Eye (tissue), 1 donor: ENCODE measurements around the gene SLC4A3.

Source experiments
- DNase-seq: peaks from one replicate; pipeline ENCODE4 v3.0.0-alpha.2; 2015

SLC4A3 gene

GRCh38 chr2:219634171-219634940 lies 6.9 kb downstream of the SLC4A3 start:
- no peak for DNase-seq

DNA sequence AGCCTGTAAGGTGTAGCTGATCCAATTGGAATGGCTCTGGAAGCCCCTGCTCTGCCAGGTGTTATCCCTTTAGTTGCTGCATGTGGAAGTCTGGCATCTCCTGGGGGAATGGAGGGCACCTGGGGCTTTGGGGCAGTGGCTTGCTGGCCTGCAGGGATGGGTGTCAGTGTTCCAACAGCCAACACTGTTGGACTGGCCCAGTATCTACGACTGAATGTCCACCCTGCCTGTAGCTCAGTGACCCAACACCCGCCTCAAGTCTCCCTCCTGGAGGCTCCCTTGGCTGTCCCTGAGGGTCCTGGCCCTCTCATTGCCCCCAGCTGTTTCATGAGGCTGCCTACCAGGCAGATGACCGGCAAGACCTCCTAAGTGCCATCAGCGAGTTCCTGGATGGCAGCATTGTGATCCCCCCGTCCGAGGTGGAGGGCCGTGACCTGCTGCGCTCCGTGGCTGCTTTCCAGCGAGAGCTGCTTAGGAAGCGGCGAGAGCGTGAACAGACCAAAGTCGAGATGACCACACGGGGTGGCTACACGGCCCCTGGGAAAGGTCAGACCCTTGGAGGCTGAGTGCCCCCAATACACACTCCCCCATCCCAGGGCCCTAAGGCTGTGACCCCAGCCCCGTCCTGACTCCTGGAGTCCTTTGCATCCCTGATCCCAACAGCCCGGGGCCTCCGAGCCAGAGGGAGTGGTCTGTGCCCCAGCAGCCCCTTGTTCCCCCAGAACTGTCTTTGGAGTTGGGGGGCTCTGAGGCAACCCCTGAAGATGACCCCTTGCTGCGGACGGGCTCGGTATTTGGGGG lies 7.7 kb downstream of the SLC4A3 start:
- no peak for DNase-seq

DNA sequence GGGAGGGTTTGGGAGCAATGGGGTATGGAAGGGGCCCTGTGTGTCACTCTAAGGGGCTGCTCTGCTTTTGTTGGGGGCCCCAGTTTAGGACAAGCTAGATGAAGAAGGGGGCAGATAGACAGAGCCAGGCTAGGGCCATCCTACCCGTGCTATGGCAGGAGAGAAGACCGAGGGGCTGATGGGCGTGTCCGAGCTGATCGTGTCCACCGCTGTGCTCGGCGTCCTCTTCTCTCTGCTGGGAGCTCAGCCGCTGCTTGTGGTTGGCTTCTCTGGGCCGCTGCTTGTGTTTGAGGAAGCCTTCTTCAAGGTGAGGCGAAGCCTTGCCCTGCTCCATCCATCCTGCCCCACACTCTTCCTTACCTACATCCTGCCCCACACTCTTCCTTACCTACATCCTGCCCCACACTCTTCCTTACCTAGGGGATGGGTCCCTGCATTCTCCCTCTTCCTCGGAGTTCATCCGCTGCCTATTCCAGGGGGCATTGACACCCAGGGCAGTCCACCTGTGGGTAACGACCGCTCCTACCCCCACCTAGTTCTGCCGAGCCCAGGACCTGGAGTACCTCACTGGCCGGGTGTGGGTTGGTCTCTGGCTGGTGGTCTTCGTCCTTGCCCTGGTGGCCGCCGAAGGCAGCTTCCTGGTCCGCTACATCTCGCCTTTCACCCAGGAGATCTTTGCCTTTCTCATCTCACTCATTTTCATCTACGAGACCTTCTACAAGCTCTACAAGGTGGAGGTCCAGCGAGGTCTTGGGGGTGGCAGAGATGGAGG lies 8.9 kb downstream of the SLC4A3 start:
- DNase-seq = no peak

DNA sequence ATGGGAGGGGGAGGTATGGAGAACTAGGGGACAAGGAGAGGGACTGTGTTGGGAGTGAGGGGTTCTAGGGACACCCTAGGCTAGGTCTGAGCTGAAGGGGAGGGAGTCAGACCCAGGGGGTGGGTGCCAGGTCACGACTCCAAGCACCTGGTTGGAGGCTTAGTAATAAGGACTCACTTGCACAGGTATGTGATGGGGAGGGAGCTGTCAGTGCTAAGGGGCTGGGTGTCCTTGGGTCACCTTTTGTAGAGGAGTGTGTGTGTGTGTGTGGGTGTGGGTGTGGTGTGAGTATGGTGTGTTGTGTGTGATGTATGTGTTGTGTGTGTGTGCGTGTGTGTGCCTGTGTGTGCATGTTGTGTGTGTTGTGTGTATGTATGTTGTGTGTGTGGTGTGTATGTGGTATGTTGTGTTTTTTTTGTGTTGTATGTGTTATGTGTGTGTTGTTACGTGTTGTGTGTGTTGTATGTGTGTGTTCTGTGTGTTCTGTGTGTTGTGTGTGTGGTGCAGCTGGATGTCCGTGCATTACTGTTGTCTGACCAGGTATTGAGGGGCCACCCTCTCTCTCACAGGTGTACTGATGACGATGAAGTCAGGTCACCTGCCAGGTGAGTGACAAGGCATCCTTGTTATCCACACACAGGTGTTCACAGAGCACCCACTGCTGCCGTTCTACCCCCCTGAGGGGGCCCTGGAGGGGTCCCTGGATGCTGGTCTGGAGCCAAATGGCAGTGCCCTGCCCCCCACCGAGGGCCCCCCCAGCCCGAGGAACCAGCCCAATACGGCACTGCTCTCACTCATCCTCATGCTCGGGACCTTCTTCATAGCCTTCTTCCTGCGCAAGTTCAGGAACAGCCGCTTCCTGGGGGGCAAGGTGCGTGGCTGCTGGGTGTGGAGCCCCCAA lies 9.8 kb downstream of the SLC4A3 start:
- no peak for DNase-seq

DNA sequence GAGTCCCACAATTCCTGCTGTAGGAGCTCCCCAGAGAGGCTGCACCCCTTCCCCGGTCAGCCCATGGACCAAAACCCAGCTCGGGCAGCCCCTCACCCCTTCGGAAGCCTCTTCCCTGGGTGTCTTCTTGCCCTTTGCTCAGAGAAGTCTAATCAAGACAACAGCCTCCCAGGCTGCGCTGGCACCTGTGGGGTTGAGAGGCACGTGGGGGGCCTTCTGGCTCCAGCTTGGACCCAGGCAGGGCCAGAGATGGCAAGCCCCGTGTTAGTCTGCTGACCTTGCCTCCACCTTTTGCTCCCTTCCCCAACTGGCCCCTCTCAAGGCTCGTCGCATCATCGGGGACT lies 10.4 kb downstream of the SLC4A3 start:
- DNase-seq = no peak

DNA sequence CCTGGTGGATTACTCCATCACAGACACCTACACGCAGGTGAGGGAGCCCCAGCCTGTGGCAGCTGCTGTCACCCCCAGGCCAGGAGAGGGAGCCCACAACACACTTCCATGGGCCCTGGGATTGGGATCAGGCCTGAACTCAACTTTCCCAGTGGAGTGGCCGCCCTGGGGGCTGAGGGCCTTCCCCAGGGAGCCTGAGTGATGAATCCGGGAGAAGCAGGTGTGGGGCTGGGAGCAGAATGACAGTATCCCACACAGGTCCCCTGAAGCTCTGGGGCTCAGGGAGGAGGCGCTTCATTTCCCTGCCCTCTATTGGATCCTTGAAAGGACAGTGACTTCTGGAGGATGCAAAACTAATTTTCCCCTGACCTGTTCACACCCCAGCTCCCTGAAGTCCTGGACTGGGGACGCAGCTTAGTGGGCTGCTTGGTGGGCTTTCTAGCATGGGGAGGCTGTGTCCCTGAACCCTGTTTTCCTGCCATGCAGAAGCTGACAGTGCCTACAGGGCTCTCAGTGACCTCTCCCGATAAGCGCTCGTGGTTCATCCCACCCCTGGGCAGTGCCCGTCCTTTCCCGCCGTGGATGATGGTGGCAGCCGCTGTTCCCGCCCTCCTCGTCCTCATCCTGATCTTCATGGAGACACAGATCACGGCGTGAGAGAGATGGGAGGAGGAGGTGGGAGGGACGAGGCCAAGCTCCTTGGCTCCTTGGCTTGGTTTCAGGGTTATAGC lies 11.0 kb downstream of the SLC4A3 start:
- no peak for DNase-seq

- no peak for DNase-seq
Measured at GRCh38 chr2:219638948-219639755, 11.7 kb downstream of the SLC4A3 start.

DNA sequence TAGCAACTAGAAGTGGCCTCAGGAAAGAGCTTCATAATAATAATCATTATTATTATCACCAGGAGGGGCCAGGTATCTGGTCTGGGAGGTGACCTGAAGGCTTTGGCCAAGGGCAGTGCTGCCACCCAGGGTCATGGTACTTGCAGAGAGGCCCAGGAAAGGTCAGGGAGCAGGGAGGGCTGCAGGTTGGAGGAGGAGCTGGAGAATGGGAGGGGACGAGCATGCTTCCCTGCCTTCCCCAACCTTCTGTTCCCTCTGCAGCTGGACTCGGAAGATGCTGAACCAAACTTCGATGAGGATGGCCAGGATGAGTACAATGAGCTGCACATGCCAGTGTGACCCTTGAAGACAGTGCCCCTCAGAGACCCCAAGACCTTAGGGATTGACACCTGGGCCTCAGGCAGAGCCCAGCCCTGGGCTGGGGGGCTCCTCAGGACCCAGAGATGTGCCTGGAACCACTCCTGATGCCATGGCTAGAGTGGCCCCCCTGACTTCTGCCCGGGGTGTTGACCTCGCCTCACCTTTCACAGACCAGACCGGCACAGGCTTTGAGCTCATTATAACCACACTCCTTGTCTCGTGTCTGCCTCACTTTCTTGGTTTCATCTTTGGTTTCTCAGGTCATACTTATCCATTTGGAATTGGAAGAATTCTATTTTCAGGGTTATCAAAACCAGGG lies 14.1 kb downstream of the SLC4A3 start:
- DNase-seq = no peak

- no peak for DNase-seq
Measured at GRCh38 chr2:219642069-219642454, 14.6 kb downstream of the SLC4A3 start.

- peak; percentile 97 for DNase-seq
Measured at GRCh38 chr2:219642465-219643083, 15.1 kb downstream of the SLC4A3 start.

DNA sequence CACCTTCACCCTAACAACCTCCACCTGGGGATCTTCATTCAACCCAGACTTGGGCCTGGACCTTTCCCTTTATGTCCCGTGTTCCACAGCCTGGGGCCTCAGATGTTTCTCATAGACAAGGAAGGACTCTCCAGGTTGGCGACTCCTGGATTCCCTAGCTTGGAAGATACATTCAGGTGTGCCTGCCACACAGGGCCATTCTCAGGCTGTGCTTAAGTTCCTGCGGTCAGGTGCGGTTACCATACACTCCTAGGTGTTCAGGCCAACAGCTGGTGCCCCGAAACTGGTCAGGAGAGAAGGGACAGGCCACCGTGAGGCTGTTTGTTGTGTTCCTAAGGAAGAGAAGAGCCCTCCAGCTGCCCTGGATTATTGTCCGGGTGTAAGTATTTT lies 15.6 kb downstream of the SLC4A3 start:
- no peak for DNase-seq

- no peak for DNase-seq
Measured at GRCh38 chr2:219643788-219644398, 16.5 kb downstream of the SLC4A3 start.

- peak; percentile 74 for DNase-seq
Measured at GRCh38 chr2:219644801-219645480, 17.5 kb downstream of the SLC4A3 start.

DNA sequence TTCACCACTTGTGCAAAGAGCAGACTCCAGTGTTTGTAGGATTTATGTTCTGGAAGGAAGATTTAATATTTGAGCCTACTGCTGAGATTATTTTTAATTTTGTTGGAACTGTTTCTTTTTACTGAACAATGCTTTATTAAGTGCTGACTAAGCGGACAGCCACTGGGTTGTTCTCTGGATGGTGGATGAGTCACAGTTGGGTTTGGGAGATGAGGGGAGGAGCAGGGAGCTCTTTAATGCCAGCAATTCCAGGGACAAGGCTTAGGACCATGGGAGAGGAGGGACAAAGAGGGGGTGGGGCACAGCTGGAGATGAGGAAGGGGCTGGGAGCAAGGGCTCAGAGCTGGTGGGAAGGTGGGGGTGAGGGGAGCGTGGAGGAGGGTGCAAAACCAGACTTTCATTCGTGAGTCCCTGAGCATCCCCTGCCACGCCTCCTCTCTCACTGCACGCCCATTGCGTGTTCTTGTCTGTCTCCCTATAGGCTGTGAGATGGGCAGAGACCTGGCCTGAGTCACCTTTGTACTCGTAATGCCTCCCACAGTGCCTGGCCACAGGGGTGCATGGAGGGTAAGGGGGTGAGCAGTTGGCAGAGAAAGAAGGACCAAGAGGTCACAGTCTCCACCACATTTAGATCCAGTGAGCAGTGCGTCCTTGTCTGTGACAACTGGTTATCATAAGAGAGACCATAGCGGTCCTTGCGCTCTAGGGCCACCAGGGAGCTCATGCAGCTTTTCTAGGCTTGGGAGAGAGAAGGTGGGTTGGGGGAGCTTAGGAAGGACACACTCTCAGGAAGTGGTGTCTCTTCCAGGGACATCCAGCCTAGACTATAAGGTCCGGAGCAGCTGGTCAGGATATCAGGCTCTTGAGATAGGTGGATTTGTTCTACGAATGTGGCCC lies 18.4 kb downstream of the SLC4A3 start:
- DNase-seq = peak; percentile 42

GRCh38 chr2:219648176-219648575 lies 20.7 kb downstream of the SLC4A3 start:
- DNase-seq = no peak

GRCh38 chr2:219648963-219649362 lies 21.5 kb downstream of the SLC4A3 start:
- DNase-seq = no peak

DNA sequence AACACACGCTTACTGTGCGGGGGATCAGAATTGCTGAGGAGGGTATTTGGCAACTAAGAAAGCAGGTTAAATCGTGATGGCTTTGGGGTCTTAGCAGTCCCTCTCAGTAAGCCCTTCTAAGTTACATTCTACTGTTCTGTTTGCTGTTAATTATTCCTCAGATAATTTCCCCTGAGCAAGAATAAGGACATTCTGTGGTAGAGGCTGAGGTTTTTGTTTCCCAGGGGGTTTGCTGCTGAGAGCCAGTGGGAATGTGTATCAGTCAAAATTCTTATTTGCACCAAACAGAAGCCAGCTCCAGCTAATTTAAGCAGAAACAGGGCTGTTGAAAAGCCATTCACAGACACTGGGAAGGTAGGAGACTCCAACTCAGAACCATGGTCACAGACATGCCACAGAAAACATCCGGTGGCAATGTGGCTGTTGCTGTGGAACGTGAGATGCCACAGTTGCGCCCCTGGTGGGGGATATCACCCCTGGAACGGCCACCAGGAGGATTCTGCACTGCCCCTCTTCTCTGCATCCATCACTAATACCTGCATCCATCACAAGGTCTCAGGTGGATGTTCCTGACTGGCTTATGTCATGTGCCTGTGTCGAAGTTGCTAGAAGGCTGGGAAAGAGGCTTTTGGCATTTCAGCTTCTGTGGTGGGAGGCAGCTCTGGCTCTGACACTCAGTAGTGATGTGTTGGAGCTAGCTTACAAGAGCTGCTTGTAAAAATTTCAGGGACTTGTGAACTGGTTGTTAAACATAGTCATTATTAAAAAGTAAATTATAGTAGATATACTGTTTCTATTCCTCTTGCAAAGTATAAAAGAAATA lies 23.2 kb downstream of the SLC4A3 start:
- no peak for DNase-seq
